KG1 (cell line): Measurements from ENCODE around the gene EEF2K.
"Not testable (repeated sequence)": the region's sequence is repeated elsewhere in the genome, so short reads cannot be mapped to it uniquely, and the experiment has no call there.

Experiments
- DNase-seq: peaks from one replicate; lab custom pipeline; 2025; lab: John Stamatoyannopoulos, UW

The EEF2K gene

GRCh38 chr16:22206013-22206841 is at the start of gene EEF2K:
TSS of gene EEF2K (plus strand) at chr16:22206278. CDS start at chr16:22225730, 19,452 bp downstream.
- DNase-seq: peak; percentile 70

GRCh38 chr16:22161401-22161800 is 44.7 kb upstream of the EEF2K start:
- DNase-seq: no peak

- no peak for DNase-seq
Observed at GRCh38 chr16:22161999-22162655, 44.0 kb upstream of the EEF2K start, which contains the start of gene SDR42E2. TSS of gene SDR42E2 (plus strand) at chr16:22162506. CDS start at chr16:22165583, 3,077 bp downstream.

GRCh38 chr16:22162656-22163009 is 43.4 kb upstream of the EEF2K start:
- DNase-seq: no peak

GRCh38 chr16:22163806-22164205 is 42.3 kb upstream of the EEF2K start:
- DNase-seq: no peak

GRCh38 chr16:22164482-22164881 is 41.6 kb upstream of the EEF2K start:
- no peak for DNase-seq

GRCh38 chr16:22165508-22166285 is 40.4 kb upstream of the EEF2K start:
- DNase-seq: no peak

GRCh38 chr16:22171953-22172352 is 34.1 kb upstream of the EEF2K start:
- DNase-seq: no peak

- not testable (repeated sequence) for DNase-seq
Observed at GRCh38 chr16:22172642-22173041, 33.4 kb upstream of the EEF2K start.

GRCh38 chr16:22174642-22175041 is 31.4 kb upstream of the EEF2K start:
- no peak for DNase-seq

GRCh38 chr16:22177968-22178930 is 27.8 kb upstream of the EEF2K start:
- no peak for DNase-seq

- DNase-seq: no peak
Observed at GRCh38 chr16:22181426-22181825, 24.7 kb upstream of the EEF2K start.

- no peak for DNase-seq
Observed at GRCh38 chr16:22181843-22182242, 24.2 kb upstream of the EEF2K start.

- no peak for DNase-seq
Observed at GRCh38 chr16:22183335-22183734, 22.7 kb upstream of the EEF2K start.

- no peak for DNase-seq
Observed at GRCh38 chr16:22183901-22184614, 22.0 kb upstream of the EEF2K start.

- DNase-seq: no peak
Observed at GRCh38 chr16:22184615-22184968, 21.5 kb upstream of the EEF2K start.

GRCh38 chr16:22186517-22186916 is 19.6 kb upstream of the EEF2K start:
- DNase-seq: no peak

- DNase-seq: no peak
Observed at GRCh38 chr16:22188267-22188594, 17.8 kb upstream of the EEF2K start.

- DNase-seq: peak; percentile 32
Observed at GRCh38 chr16:22188595-22189442, 17.3 kb upstream of the EEF2K start.

- DNase-seq: peak; percentile 53
Observed at GRCh38 chr16:22189473-22190080, 16.5 kb upstream of the EEF2K start.
